ENCODE data around the gene TENT5A. TPM values are rescaled to one million over a fixed set of nuclear protein-coding genes. Genes with fewer than 3 reads are reported as not detected.

The TENT5A gene
- total and polyA plus RNA-seq, 4 experiments from 2014 or later, result 2.5 to 6.6 (median 5.1) TPM

DNA sequence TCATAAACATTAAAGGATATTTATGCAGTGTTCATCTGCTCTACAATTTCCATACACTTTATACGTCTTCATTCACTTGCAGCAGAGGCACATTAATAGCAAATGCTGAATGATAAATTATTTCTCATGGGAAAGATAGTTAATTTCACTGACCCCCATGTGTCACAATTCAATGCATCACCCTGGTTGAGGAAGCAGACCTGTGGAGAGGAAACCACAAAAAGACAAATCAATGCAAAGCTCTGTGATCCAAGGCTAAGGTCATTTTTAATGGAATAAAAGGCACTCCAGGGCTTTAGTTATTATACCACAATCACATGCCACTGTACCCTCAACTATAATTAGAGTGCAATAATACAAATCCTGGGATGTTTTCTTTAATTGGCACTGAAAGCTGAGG lies 40.3 kb upstream of the TENT5A start:
- H3K4me1 Mint-ChIP-seq, result no peaks in the 10 kb centered on the region
- peaks cover 0 to 2% (median 0%) of the 10 kb centered on the region in 8 donors for H3K9me3 Mint-ChIP-seq
- no peak overlapping the region for H3K4me3 ChIP-seq (ENCODE audit: low read length in 2 of 2)
- no peak for DNase-seq
- CTCF ChIA-PET (ENCODE audit: partially characterized antibody), result no interaction called here
- intact Hi-C loops (cut with micrococcal nuclease), result no loop called here
- H3K27me3 Mint-ChIP-seq, result peaks cover 2 to 7% of the 10 kb centered on the region in 2 donors
- H3K36me3 ChIP-seq (ENCODE audit: insufficient read depth, low read length), result no peaks in the 10 kb centered on the region
- H3K4me1 ChIP-seq (ENCODE audit: insufficient read depth, low read length), result no peaks in the 10 kb centered on the region
- H3K4me3 Mint-ChIP-seq, result no peak overlapping the region
- no peak overlapping the region for H3K27ac Mint-ChIP-seq
- POLR2A ChIA-PET (ENCODE audit: partially characterized antibody), result no interaction called here
- H3K27ac ChIP-seq (ENCODE audit: low read depth, low read length), result no peak overlapping the region
- H3K36me3 Mint-ChIP-seq, result no peaks in the 10 kb centered on the region
- H3K27me3 ChIP-seq (ENCODE audit: insufficient read depth, low read length), result no peaks in the 10 kb centered on the region
- no peaks in the 10 kb centered on the region for H3K9me3 ChIP-seq (ENCODE audit: control insufficient read depth in 1 of 2, low read length in 2 of 2)

DNA sequence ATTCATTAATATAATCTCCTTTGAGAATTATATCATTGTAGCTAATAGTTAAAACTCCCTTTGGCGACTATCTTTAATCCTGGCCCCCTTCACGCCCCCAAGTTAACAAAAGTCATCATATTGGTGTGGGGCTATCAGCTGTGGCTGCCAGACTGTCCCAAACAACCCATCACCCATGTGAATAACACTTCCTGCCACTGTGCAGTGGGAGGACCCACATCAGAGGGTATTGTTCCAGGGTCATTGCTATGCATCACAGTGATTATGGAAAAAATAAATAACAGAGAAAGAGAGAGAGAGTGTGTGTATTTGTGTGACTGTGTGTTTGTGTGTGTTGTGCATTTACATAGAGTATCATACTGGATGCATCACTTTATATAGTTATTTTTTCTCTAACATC lies 39.3 kb upstream of the TENT5A start:
- peaks cover 2 to 7% of the 10 kb centered on the region in 2 donors for H3K27me3 Mint-ChIP-seq
- ChIA-PET CTCF (ENCODE audit: partially characterized antibody) (interaction anchor here (0.6 kb wide), 1 partner anchor 113 kb away, joined by 3 read pairs; no protein-coding TSS in a partner anchor), POLR2A (ENCODE audit: partially characterized antibody) (no interaction called here)
- peaks cover 0 to 2% (median 0%) of the 10 kb centered on the region in 8 donors for H3K9me3 Mint-ChIP-seq
- H3K4me1 ChIP-seq (ENCODE audit: insufficient read depth, low read length), result no peaks in the 10 kb centered on the region
- intact Hi-C loops (cut with micrococcal nuclease), result no loop called here
- no peak overlapping the region for H3K4me3 Mint-ChIP-seq
- H3K4me3 ChIP-seq (ENCODE audit: low read length in 2 of 2), result no peak overlapping the region
- no peaks in the 10 kb centered on the region for H3K27me3 ChIP-seq (ENCODE audit: insufficient read depth, low read length)
- DNase-seq, result no peak
- H3K36me3 Mint-ChIP-seq, result no peaks in the 10 kb centered on the region
- H3K4me1 Mint-ChIP-seq, result peaks cover 0 to 6% (median 1%) of the 10 kb centered on the region in 4 donors
- no peak overlapping the region for H3K27ac ChIP-seq (ENCODE audit: low read depth, low read length)
- H3K36me3 ChIP-seq (ENCODE audit: insufficient read depth, low read length), result no peaks in the 10 kb centered on the region
- no peak overlapping the region for H3K27ac Mint-ChIP-seq
- no peaks in the 10 kb centered on the region for H3K9me3 ChIP-seq (ENCODE audit: control insufficient read depth in 1 of 2, low read length in 2 of 2)

DNA sequence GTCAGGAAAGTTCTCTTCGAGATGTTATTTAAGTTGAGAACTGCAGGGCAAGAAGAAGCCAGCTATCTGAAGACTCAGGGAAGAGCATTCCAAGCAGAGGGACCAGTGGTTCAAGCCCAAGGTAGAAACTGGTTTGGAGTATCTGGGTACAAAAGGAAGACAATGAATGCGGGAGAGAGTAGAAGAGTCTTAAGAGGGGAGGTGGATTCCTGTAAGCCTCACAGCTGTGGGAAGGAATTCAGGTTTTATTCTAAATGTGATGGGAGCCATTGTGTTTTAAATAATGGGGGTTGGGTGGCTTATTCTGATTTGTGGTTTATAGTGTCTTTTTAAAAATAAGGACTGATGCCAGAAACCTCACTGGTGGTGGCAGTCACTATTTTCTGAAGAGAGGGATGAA lies 37.6 kb upstream of the TENT5A start:
- Mint-ChIP-seq H3K27ac (no peak overlapping the region), H3K4me1 (peaks cover 0 to 6% (median 1%) of the 10 kb centered on the region in 4 donors), H3K27me3 (peaks cover 2 to 8% of the 10 kb centered on the region in 2 donors), H3K9me3 (peaks cover 0 to 1% (median 0%) of the 10 kb centered on the region in 8 donors), H3K36me3 (no peaks in the 10 kb centered on the region), H3K4me3 (no peak overlapping the region)
- no peaks in the 10 kb centered on the region for H3K4me1 ChIP-seq (ENCODE audit: insufficient read depth, low read length)
- no peak for DNase-seq
- no peak overlapping the region for H3K27ac ChIP-seq (ENCODE audit: low read depth, low read length)
- no peaks in the 10 kb centered on the region for H3K36me3 ChIP-seq (ENCODE audit: insufficient read depth, low read length)
- ChIA-PET POLR2A (ENCODE audit: partially characterized antibody) (no interaction called here), CTCF (ENCODE audit: partially characterized antibody) (no interaction called here)
- no peaks in the 10 kb centered on the region for H3K9me3 ChIP-seq (ENCODE audit: control insufficient read depth in 1 of 2, low read length in 2 of 2)
- no peaks in the 10 kb centered on the region for H3K27me3 ChIP-seq (ENCODE audit: insufficient read depth, low read length)
- intact Hi-C loops (cut with micrococcal nuclease), result no loop called here
- H3K4me3 ChIP-seq (ENCODE audit: low read length in 2 of 2), result no peak overlapping the region

DNA sequence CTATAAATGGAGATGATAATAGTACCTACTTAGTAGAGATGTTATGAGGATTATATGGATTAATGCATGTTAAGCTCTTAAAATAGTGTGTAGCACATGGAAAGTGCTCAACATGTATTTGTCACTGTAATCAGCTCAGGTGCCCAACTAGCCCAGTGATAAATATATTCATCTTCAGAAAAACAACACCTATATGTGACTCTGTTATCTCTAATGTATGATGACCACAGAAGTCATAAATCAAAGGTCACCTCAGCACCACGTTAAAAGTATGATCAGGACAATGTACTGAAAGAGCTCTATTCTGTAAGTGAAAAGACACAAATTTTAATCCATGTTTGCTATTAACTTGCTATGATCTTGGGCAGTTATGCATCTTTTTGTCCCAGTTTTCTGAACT lies 36.8 kb upstream of the TENT5A start:
- H3K4me3 ChIP-seq (ENCODE audit: low read length in 2 of 2), result no peak overlapping the region
- H3K36me3 ChIP-seq (ENCODE audit: insufficient read depth, low read length), result no peaks in the 10 kb centered on the region
- no peak overlapping the region for H3K27ac ChIP-seq (ENCODE audit: low read depth, low read length)
- ChIA-PET CTCF (ENCODE audit: partially characterized antibody) (no interaction called here), POLR2A (ENCODE audit: partially characterized antibody) (no interaction called here)
- H3K36me3 Mint-ChIP-seq, result no peaks in the 10 kb centered on the region
- H3K9me3 Mint-ChIP-seq, result peaks cover 0 to 1% (median 0%) of the 10 kb centered on the region in 8 donors
- DNase-seq, result no peak
- no peak overlapping the region for H3K4me3 Mint-ChIP-seq
- H3K4me1 Mint-ChIP-seq, result peaks cover 0 to 6% (median 1%) of the 10 kb centered on the region in 4 donors
- no peak overlapping the region for H3K27ac Mint-ChIP-seq
- H3K9me3 ChIP-seq (ENCODE audit: control insufficient read depth in 1 of 2, low read length in 2 of 2), result no peaks in the 10 kb centered on the region
- peaks cover 2 to 5% of the 10 kb centered on the region in 2 donors for H3K27me3 Mint-ChIP-seq
- no peaks in the 10 kb centered on the region for H3K4me1 ChIP-seq (ENCODE audit: insufficient read depth, low read length)
- intact Hi-C loops (cut with micrococcal nuclease), result no loop called here
- H3K27me3 ChIP-seq (ENCODE audit: insufficient read depth, low read length), result no peaks in the 10 kb centered on the region

DNA sequence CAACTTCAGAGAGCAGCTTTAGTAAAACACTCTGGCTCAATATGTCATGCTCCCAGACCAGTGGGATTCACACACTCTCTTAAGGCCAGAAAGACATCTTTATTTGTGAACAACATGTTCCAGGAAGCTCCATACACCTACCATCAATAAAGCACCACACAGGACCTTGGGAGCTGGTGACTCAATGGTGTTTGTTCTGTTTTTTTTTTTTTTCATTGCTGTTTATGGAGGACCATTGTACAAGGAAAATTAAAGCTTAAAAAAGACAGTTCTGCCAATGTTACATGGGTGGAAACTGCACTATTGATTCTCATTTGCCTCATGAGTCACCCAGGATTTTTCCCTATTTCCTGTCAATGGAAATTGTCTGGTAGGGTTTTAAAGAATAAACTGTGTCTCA lies 36.3 kb upstream of the TENT5A start:
- no peaks in the 10 kb centered on the region for H3K4me1 ChIP-seq (ENCODE audit: insufficient read depth, low read length)
- ChIA-PET CTCF (ENCODE audit: partially characterized antibody) (no interaction called here), POLR2A (ENCODE audit: partially characterized antibody) (no interaction called here)
- H3K9me3 ChIP-seq (ENCODE audit: control insufficient read depth in 1 of 2, low read length in 2 of 2), result no peaks in the 10 kb centered on the region
- peaks cover 0 to 6% (median 1%) of the 10 kb centered on the region in 4 donors for H3K4me1 Mint-ChIP-seq
- H3K9me3 Mint-ChIP-seq, result peaks cover 0 to 1% (median 0%) of the 10 kb centered on the region in 8 donors
- no peak for DNase-seq
- no peak overlapping the region for H3K27ac ChIP-seq (ENCODE audit: low read depth, low read length)
- H3K27me3 Mint-ChIP-seq, result peaks cover 2 to 3% of the 10 kb centered on the region in 2 donors
- no peak overlapping the region for H3K4me3 Mint-ChIP-seq
- H3K27me3 ChIP-seq (ENCODE audit: insufficient read depth, low read length), result no peaks in the 10 kb centered on the region
- no peak overlapping the region for H3K4me3 ChIP-seq (ENCODE audit: low read length in 2 of 2)
- intact Hi-C loops (cut with micrococcal nuclease), result no loop called here
- no peaks in the 10 kb centered on the region for H3K36me3 Mint-ChIP-seq
- H3K27ac Mint-ChIP-seq, result no peak overlapping the region
- H3K36me3 ChIP-seq (ENCODE audit: insufficient read depth, low read length), result no peaks in the 10 kb centered on the region

DNA sequence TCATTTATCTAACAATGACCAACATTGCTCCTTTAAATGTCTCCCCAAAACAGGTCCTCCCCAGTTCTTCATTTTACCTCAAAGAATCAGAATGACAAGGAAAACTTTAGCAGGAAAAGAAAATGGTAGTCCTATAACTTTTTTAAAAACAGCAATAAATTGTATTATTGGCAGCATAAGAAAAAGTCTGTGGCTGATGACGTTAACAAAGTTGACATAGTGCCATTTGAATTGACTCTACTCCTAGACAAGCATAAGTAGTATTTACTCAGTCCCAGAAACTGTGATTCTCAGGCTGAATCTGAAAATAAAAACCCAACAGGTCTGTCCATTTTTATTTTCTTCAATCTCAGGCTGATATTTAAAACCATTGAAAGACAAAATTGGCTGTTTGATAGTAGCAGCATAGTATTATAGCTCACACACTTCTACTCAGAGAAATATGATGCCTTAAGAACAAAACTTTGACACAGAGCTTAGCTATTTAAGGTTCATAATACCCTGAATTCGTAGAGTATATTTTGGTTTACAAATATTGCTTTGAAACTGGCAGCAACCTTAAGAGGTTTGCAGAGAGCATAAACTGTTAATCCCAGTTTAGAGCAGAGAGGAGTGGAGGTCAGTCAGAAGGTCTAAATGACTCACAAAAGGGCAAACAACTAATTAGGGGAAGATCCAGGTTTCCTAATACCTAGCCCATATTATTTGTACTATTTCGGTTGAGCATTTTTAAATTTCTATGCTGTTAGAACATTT lies 35.0 kb upstream of the TENT5A start:
- intact Hi-C loops (cut with micrococcal nuclease), result no loop called here
- CTCF ChIA-PET (ENCODE audit: partially characterized antibody), result no interaction called here
- peak overlapping the region in 2 of 8 donors; percentile 9 to 47 for H3K4me3 Mint-ChIP-seq
- no peaks in the 10 kb centered on the region for H3K27me3 ChIP-seq (ENCODE audit: insufficient read depth, low read length)
- DNase-seq, result no peak
- no peak overlapping the region for H3K27ac ChIP-seq (ENCODE audit: low read depth, low read length)
- no peaks in the 10 kb centered on the region for H3K4me1 ChIP-seq (ENCODE audit: insufficient read depth, low read length)
- H3K36me3 ChIP-seq (ENCODE audit: insufficient read depth, low read length), result no peaks in the 10 kb centered on the region
- H3K36me3 Mint-ChIP-seq, result no peaks in the 10 kb centered on the region
- POLR2A ChIA-PET (ENCODE audit: partially characterized antibody), result interaction anchor here (1.1 kb wide), 1 partner anchor 34 kb away, joined by 3 read pairs; no protein-coding TSS in a partner anchor
- no peak overlapping the region for H3K4me3 ChIP-seq (ENCODE audit: low read length in 2 of 2)
- H3K9me3 ChIP-seq (ENCODE audit: control insufficient read depth in 1 of 2, low read length in 2 of 2), result no peaks in the 10 kb centered on the region
- peaks cover 0 to 6% (median 1%) of the 10 kb centered on the region in 4 donors for H3K4me1 Mint-ChIP-seq
- peaks cover 1 to 2% of the 10 kb centered on the region in 2 donors for H3K27me3 Mint-ChIP-seq
- H3K9me3 Mint-ChIP-seq, result peaks cover 0 to 1% (median 0%) of the 10 kb centered on the region in 8 donors
- no peak overlapping the region for H3K27ac Mint-ChIP-seq

DNA sequence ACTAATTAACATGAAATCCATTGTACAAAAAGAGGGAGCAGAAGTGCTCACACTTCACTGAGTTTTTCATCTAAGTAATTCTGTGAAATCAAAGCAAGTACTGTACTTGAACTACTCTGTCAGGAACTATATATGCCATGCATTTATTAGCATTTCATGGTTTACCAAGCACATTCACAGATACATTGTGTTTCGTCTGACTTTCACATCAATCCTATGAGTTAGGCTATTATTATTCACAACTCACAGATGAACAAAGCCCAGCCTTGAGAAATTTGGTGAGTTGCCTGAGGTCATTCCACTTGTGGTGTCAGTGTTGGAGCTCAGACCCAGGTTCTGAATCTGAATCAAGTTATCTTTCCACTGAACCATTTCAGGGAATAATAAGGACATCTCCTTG lies 33.7 kb upstream of the TENT5A start:
- Histone ChIP-seq H3K4me1 (ENCODE audit: insufficient read depth, low read length) (no peaks in the 10 kb centered on the region), H3K9me3 (ENCODE audit: control insufficient read depth in 1 of 2, low read length in 2 of 2) (no peaks in the 10 kb centered on the region), H3K4me3 (ENCODE audit: low read length in 2 of 2) (no peak overlapping the region), H3K27ac (ENCODE audit: low read depth, low read length) (no peak overlapping the region), H3K27me3 (ENCODE audit: insufficient read depth, low read length) (no peaks in the 10 kb centered on the region), H3K36me3 (ENCODE audit: insufficient read depth, low read length) (no peaks in the 10 kb centered on the region)
- intact Hi-C loops (cut with micrococcal nuclease), result no loop called here
- Mint-ChIP-seq H3K27me3 (peaks cover 1 to 2% of the 10 kb centered on the region in 2 donors), H3K36me3 (no peaks in the 10 kb centered on the region), H3K9me3 (peaks cover 0 to 3% (median 0%) of the 10 kb centered on the region in 8 donors), H3K27ac (no peak overlapping the region), H3K4me3 (peak overlapping the region in 1 of 8 donors; percentile 47), H3K4me1 (peaks cover 0 to 6% (median 1%) of the 10 kb centered on the region in 4 donors)
- CTCF ChIA-PET (ENCODE audit: partially characterized antibody), result no interaction called here
- no peak for DNase-seq
- POLR2A ChIA-PET (ENCODE audit: partially characterized antibody), result interaction anchor here (1.1 kb wide), 1 partner anchor 33 kb away, joined by 3 read pairs; no protein-coding TSS in a partner anchor

All from CD4-positive, alpha-beta memory T cell (primary cell).